HepG2 (cell line): Measurements from ENCODE around the gene CEP164. TPM values are rescaled to one million over a fixed set of nuclear protein-coding genes. Genes with fewer than 3 reads are reported as not detected.

Experiments
- FUBP1 ChIP-seq: sonication (generic); formaldehyde crosslinking; IDR thresholded peaks from 2 replicates; pipeline ENCODE4 v1.5.1; 2020; ENCODE audit warnings: missing genetic modification reagents, mild to moderate bottlenecking, borderline replicate concordance
- HNRNPLL ChIP-seq: fragments of 200-400 bp; formaldehyde crosslinking; IDR thresholded peaks from 2 replicates; pipeline ENCODE4 v1.6.1; 2017; ENCODE audit warnings: mild to moderate bottlenecking, low read depth, low read length; ENCODE audit not compliant: poor library complexity, severe bottlenecking
- IKZF1 ChIP-seq: fragments of 450-650 bp; IDR thresholded peaks from 2 replicates; pipeline ENCODE4 v1.7.1; 2016
- IKZF5 ChIP-seq: IDR thresholded peaks from 2 replicates; pipeline ENCODE4 v1.6.1; 2018; ENCODE audit warnings: missing genetic modification reagents, mild to moderate bottlenecking, missing compliant biosample characterization
- MLX ChIP-seq: IDR thresholded peaks from 2 replicates; pipeline ENCODE4 v1.6.1; 2016
- PAXIP1 ChIP-seq: sonication (generic); formaldehyde crosslinking; conservative IDR thresholded peaks from 2 replicates; pipeline ENCODE4 v1.4.0; 2020; ENCODE audit warnings: mild to moderate bottlenecking, missing genetic modification reagents, moderate library complexity
- PLSCR1 ChIP-seq: sonication (generic); formaldehyde crosslinking; IDR thresholded peaks from 2 replicates; pipeline ENCODE4 v1.5.0; 2020; ENCODE audit warnings: missing genetic modification reagents, mild to moderate bottlenecking, borderline replicate concordance
- POGK ChIP-seq: sonication (generic); formaldehyde crosslinking; conservative IDR thresholded peaks from 2 replicates; pipeline ENCODE4 v1.8.0; 2022; ENCODE audit warnings: mild to moderate bottlenecking, moderate library complexity, missing genetic modification reagents
- SALL1 ChIP-seq: sonication (generic); formaldehyde crosslinking; IDR thresholded peaks from 2 replicates; pipeline ENCODE4 v1.8.0; 2022; ENCODE audit warnings: mild to moderate bottlenecking, missing genetic modification reagents
- TBL1XR1 ChIP-seq: fragments of 150-350 bp; IDR thresholded peaks from 2 replicates; pipeline ENCODE4 v1.6.1; 2014; ENCODE audit warnings: borderline replicate concordance, low read length; ENCODE audit not compliant: partially characterized antibody
- THAP9 ChIP-seq: sonication (generic); formaldehyde crosslinking; IDR thresholded peaks from 2 replicates; pipeline ENCODE4; 2020; ENCODE audit warnings: missing genetic modification reagents, mild to moderate bottlenecking, borderline replicate concordance
- ZBTB33 ChIP-seq: sonication (generic); formaldehyde crosslinking; IDR thresholded peaks from 2 replicates; pipeline ENCODE4 v1.4.0; 2020; ENCODE audit warnings: missing genetic modification reagents
- ZBTB7B ChIP-seq: sonication (generic); formaldehyde crosslinking; IDR thresholded peaks from 2 replicates; pipeline ENCODE4 v1.4.0; 2020; ENCODE audit warnings: missing genetic modification reagents
- ZSCAN25 ChIP-seq: sonication (generic); formaldehyde crosslinking; IDR thresholded peaks from 2 replicates; pipeline ENCODE4 v1.8.0; 2022; ENCODE audit warnings: mild to moderate bottlenecking, missing genetic modification reagents
- polyA plus RNA-seq, 8 experiments: library from polyadenylated mRNA; depleted of rRNA in 3 of 8; stranded (reverse) in 7 of 8; unstranded in 1 of 8; fragments of >200 nt; fragmentation: Illumina TruSeq in 4 of 8; extraction: Trizol in 4 of 8; gene quantifications; 2 replicates each; pipeline versions ENCODE4 v1.2.1 to v1.2.3, GENCODE V29; 2011 to 2016; ENCODE audit warnings: low read depth in 4 of 8, missing spikeins in 1 of 8, mixed read lengths in 1 of 8; ENCODE audit not compliant: insufficient read depth in 1 of 8
- total RNA-seq, 5 experiments: library from RNA; depleted of rRNA; stranded (reverse); fragments of >200 nt; fragmentation: Illumina TruSeq; extraction: Trizol; gene quantifications; 2 replicates each; pipeline ENCODE4 v1.2.3, GENCODE V29; 2016; ENCODE audit warnings: low read depth in 1 of 5

The CEP164 gene
- total and polyA plus RNA-seq, 2 of the 13 experiments (the other 11 are each of a cell fraction or from before 2014, with no cell fraction given), result 11.4 to 15.2 TPM

- TF ChIP-seq FUBP1 (CRISPR knock-in tag) (no peak), ZBTB33 (CRISPR knock-in tag) (no peak), TBL1XR1 (peak; percentile 37), PLSCR1 (CRISPR knock-in tag) (no peak), ZBTB7B (CRISPR knock-in tag) (no peak), POGK (CRISPR knock-in tag) (no peak), HNRNPLL (no peak), PAXIP1 (CRISPR knock-in tag) (peak; percentile 67), ZSCAN25 (CRISPR knock-in tag) (no peak), IKZF1 (no peak), SALL1 (peak; percentile 75), IKZF5 (CRISPR knock-in tag) (no peak), MLX (no peak), THAP9 (CRISPR knock-in tag) (no peak)
These were observed 24.6 kb upstream of the CEP164 start (continued) for GRCh38 chr11:117303101-117303500.
